A673 (cell line): ENCODE results near the gene GNA15.

ENCODE experiments used
- EZH2 ChIP-seq: fragments of 200-600 bp; sonication (generic); IDR thresholded peaks from 2 replicates; pipeline ENCODE4 v1.6.1; 2017; ENCODE audit warnings: borderline replicate concordance, low read depth, mild to moderate bottlenecking, mixed read lengths, antibody characterized with exemption, low read length; ENCODE audit not compliant: poor library complexity, severe bottlenecking
- TF ChIP-seq, protein P1 (sequence below): fragments of 300-800, 200-600 bp; sonication (generic); conservative IDR thresholded peaks from 2 replicates; pipeline ENCODE4 v1.5.1; 2017; ENCODE audit warnings: low read depth, mild to moderate bottlenecking, antibody characterized with exemption, low read length, moderate library complexity, mixed read lengths

- TF ChIP-seq, protein P1, sequence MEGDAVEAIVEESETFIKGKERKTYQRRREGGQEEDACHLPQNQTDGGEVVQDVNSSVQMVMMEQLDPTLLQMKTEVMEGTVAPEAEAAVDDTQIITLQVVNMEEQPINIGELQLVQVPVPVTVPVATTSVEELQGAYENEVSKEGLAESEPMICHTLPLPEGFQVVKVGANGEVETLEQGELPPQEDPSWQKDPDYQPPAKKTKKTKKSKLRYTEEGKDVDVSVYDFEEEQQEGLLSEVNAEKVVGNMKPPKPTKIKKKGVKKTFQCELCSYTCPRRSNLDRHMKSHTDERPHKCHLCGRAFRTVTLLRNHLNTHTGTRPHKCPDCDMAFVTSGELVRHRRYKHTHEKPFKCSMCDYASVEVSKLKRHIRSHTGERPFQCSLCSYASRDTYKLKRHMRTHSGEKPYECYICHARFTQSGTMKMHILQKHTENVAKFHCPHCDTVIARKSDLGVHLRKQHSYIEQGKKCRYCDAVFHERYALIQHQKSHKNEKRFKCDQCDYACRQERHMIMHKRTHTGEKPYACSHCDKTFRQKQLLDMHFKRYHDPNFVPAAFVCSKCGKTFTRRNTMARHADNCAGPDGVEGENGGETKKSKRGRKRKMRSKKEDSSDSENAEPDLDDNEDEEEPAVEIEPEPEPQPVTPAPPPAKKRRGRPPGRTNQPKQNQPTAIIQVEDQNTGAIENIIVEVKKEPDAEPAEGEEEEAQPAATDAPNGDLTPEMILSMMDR: no peak
- no peak for TF ChIP-seq EZH2
These were observed 6.4 kb downstream of the GNA15 start for GRCh38 chr19:3142292-3142670.
